ENCODE data around the gene SDE2. TPM values are rescaled to one million over a fixed set of nuclear protein-coding genes. Genes with fewer than 3 reads are reported as not detected.

The SDE2 gene
- total RNA-seq, result 32.3 and 32.6 TPM in 2 replicates

DNA sequence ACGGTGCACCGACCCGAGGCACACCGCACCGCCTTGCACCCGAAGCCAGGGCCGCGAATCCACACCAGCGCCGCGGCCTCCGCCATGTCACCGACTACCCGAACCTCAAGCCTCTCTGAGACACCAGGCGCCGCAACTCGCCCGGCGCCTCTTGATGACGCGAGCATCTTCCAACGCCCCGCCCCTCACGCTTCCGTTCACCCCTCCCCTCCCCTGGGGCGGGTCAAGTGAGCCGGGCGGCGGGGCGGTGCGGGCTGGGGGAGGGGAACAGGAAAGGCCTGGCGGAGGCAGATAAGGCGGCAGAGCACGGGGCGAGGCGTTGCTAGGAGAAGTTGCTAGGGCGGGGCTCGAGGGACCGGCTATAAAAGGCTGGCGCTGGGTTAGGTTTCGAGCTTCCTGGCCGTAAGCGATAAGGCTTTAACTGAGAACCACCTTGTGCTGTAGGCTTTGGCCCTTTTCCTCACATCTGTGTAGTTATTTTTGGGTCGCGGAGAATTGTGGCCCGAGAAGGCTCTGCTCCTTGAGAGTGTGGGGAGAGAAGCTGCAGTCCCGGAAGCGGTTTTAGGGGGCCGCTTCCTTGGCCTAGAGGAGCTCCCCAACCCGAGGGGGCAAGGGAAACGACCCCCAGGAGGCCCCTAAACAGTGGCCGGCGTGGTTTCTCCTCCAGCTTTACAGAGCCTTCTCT, at the start of gene SDE2:
SDE2 (minus strand) TSS at position 117 of the 685 bp plus-strand sequence; CDS start at position 86, 31 bp downstream.

GRCh38 chr1:225941187-225941941, 57.8 kb downstream of the SDE2 start, which contains the start of gene LEFTY2:
TSS of gene LEFTY2 (minus strand) at chr1:225941220. CDS start at chr1:225941140, 80 bp downstream.

Other genes starting within 250 kb of the SDE2 start
- 186 and 216 TPM in 2 replicates for gene SRP9, start 221.5 kb downstream of the SDE2 start, total RNA-seq
- gene EPHX1, start 189.2 kb downstream of the SDE2 start, total RNA-seq, result 55.0 and 75.5 TPM in 2 replicates
- 6.0 and 6.1 TPM in 2 replicates for gene TMEM63A, start 117.0 kb downstream of the SDE2 start, total RNA-seq
- not detected in 2 replicates for gene LEFTY1, start 110.2 kb downstream of the SDE2 start, total RNA-seq
- 21.9 and 25.1 TPM in 2 replicates for gene PYCR2, start 75.1 kb downstream of the SDE2 start, total RNA-seq
- not detected in 2 replicates for gene LEFTY2, start 58.1 kb downstream of the SDE2 start, total RNA-seq
- gene H3-3A, start 63.4 kb upstream of the SDE2 start, total RNA-seq, result 317 and 327 TPM in 2 replicates
- gene ACBD3, start 187.4 kb upstream of the SDE2 start, total RNA-seq, result 32.9 and 34.6 TPM in 2 replicates
- 0.11 TPM in 1 of 2 replicates, not detected in the other for gene MIXL1, start 224.3 kb upstream of the SDE2 start, total RNA-seq